GM18505 (cell line): ENCODE measurements around the gene MATK.

ENCODE experiments used
- ATAC-seq: cut with Tn5 transposase; IDR thresholded peaks from one replicate; pipeline ENCODE4 v1.9.1; 2021; ENCODE audit not compliant: unreplicated experiment
- POLR2A ChIP-seq: IDR thresholded peaks from 4 replicates; pipeline ENCODE4 v1.6.1; 2011; ENCODE audit warnings: borderline replicate concordance; ENCODE audit not compliant: insufficient read depth, insufficient read length; ENCODE audit errors: extremely low read depth

MATK gene

GRCh38 chr19:3809881-3810707 lies 23.9 kb upstream of the MATK start:
- ATAC-seq: no peak
- TF ChIP-seq POLR2A: peak; percentile 30

GRCh38 chr19:3808420-3809143 lies 22.4 kb upstream of the MATK start:
- no peak for TF ChIP-seq POLR2A
- no peak for ATAC-seq

GRCh38 chr19:3807574-3808354 lies 21.6 kb upstream of the MATK start:
- no peak for ATAC-seq
- no peak for TF ChIP-seq POLR2A

GRCh38 chr19:3807131-3807480 lies 20.9 kb upstream of the MATK start:
- no peak for ATAC-seq
- no peak for TF ChIP-seq POLR2A

GRCh38 chr19:3805859-3806258 lies 19.7 kb upstream of the MATK start:
- TF ChIP-seq POLR2A: no peak
- ATAC-seq: no peak

- no peak for TF ChIP-seq POLR2A
- ATAC-seq: no peak
These were observed 18.2 kb upstream of the MATK start for GRCh38 chr19:3804429-3804828.

- ATAC-seq: no peak
- TF ChIP-seq POLR2A: no peak
These were observed 17.8 kb upstream of the MATK start for GRCh38 chr19:3803986-3804385.

GRCh38 chr19:3803114-3803888 lies 17.1 kb upstream of the MATK start:
- TF ChIP-seq POLR2A: no peak
- ATAC-seq: no peak

GRCh38 chr19:3801412-3802096 lies 15.4 kb upstream of the MATK start:
- no peak for ATAC-seq
- no peak for TF ChIP-seq POLR2A

- ATAC-seq: no peak
- no peak for TF ChIP-seq POLR2A
These were observed 14.8 kb upstream of the MATK start for GRCh38 chr19:3800996-3801395.

- TF ChIP-seq POLR2A: no peak
- no peak for ATAC-seq
These were observed 12.0 kb upstream of the MATK start for GRCh38 chr19:3798137-3798536.

GRCh38 chr19:3796358-3796757 lies 10.2 kb upstream of the MATK start:
- TF ChIP-seq POLR2A: no peak
- no peak for ATAC-seq
